ENCODE measurements around the gene NYAP1.

NYAP1 gene

GRCh38 chr7:100455206-100455605 lies 28.5 kb upstream of the NYAP1 start:
- no peak overlapping the region for H3K4me2 ChIP-seq (ENCODE audit: insufficient read depth, low read length)
- TF ChIP-seq EZH2 (IDR thresholded peaks at IDR 0.05; ENCODE audit: borderline replicate concordance, low read depth, low read length, severe bottlenecking): no peak

GRCh38 chr7:100456562-100456961 lies 27.2 kb upstream of the NYAP1 start:
- Histone ChIP-seq H4K20me1 (ENCODE audit: insufficient read depth, low read length) (no peaks in the 10 kb centered on the region), H3K9me3 (ENCODE audit: insufficient read depth, low read length, severe bottlenecking) (no peaks in the 10 kb centered on the region), H3K36me3 (ENCODE audit: insufficient read depth, low read length) (no peaks in the 10 kb centered on the region), H3K4me1 (ENCODE audit: insufficient read depth, low read length) (peaks cover 18% of the 10 kb centered on the region), H3K4me3 (ENCODE audit: low read depth in 1 of 2, low read length in 2 of 2) (no peak overlapping the region), H3K79me2 (ENCODE audit: insufficient read depth, low read length) (no peaks in the 10 kb centered on the region), H3K27me3 (ENCODE audit: insufficient read depth, low read length, poor library complexity) (no peaks in the 10 kb centered on the region), H2AFZ (ENCODE audit: low read depth, low read length) (no peak overlapping the region), H3K27ac (ENCODE audit: low read length) (no peak overlapping the region), H3K4me2 (ENCODE audit: insufficient read depth, low read length) (no peak overlapping the region), H3K9ac (ENCODE audit: low read depth, low read length) (no peak overlapping the region)
- TF ChIP-seq CTCF (IDR thresholded peaks at IDR 0.05; ENCODE audit: borderline replicate concordance, extremely low read depth, low read length, poor library complexity, severe bottlenecking): peak; percentile 40
- TF ChIP-seq EZH2 (IDR thresholded peaks at IDR 0.05; ENCODE audit: borderline replicate concordance, low read depth, low read length, severe bottlenecking): no peak
- no peak for DNase-seq
- 0 out of 3 replicates have a peak, but pooled peaks have one; percentile 44 for ATAC-seq (ENCODE audit: insufficient read depth, low read depth)

More at GRCh38 chr7:100455206-100455605, 28.5 kb upstream of the NYAP1 start:
- H3K9me3 ChIP-seq (ENCODE audit: insufficient read depth, low read length, severe bottlenecking): no peaks in the 10 kb centered on the region
- no peaks in the 10 kb centered on the region for H3K27me3 ChIP-seq (ENCODE audit: insufficient read depth, low read length, poor library complexity)
- no peak overlapping the region for H3K4me3 ChIP-seq (ENCODE audit: low read depth in 1 of 2, low read length in 2 of 2)
- H3K4me1 ChIP-seq (ENCODE audit: insufficient read depth, low read length): peaks cover 24% of the 10 kb centered on the region
- H3K79me2 ChIP-seq (ENCODE audit: insufficient read depth, low read length): no peaks in the 10 kb centered on the region
- no peak overlapping the region for H2AFZ ChIP-seq (ENCODE audit: low read depth, low read length)
- no peak for DNase-seq
- no peaks in the 10 kb centered on the region for H4K20me1 ChIP-seq (ENCODE audit: insufficient read depth, low read length)
- no peak overlapping the region for H3K9ac ChIP-seq (ENCODE audit: low read depth, low read length)
- ATAC-seq (ENCODE audit: insufficient read depth, low read depth): no peak
- no peak overlapping the region; the same call in 1 of the 2 replicates for H3K27ac ChIP-seq (ENCODE audit: low read length)
- no peaks in the 10 kb centered on the region for H3K36me3 ChIP-seq (ENCODE audit: insufficient read depth, low read length)

GRCh38 chr7:100457033-100457432 lies 26.7 kb upstream of the NYAP1 start:
- Histone ChIP-seq H3K27me3 (ENCODE audit: insufficient read depth, low read length, poor library complexity) (no peaks in the 10 kb centered on the region), H3K4me3 (ENCODE audit: low read depth in 1 of 2, low read length in 2 of 2) (no peak overlapping the region), H3K9me3 (ENCODE audit: insufficient read depth, low read length, severe bottlenecking) (no peaks in the 10 kb centered on the region), H3K4me2 (ENCODE audit: insufficient read depth, low read length) (no peak overlapping the region), H4K20me1 (ENCODE audit: insufficient read depth, low read length) (no peaks in the 10 kb centered on the region), H3K9ac (ENCODE audit: low read depth, low read length) (no peak overlapping the region), H3K79me2 (ENCODE audit: insufficient read depth, low read length) (no peaks in the 10 kb centered on the region), H3K27ac (ENCODE audit: low read length) (no peak overlapping the region), H2AFZ (ENCODE audit: low read depth, low read length) (no peak overlapping the region), H3K4me1 (ENCODE audit: insufficient read depth, low read length) (peaks cover 18% of the 10 kb centered on the region), H3K36me3 (ENCODE audit: insufficient read depth, low read length) (no peaks in the 10 kb centered on the region)
- no peak for ATAC-seq (ENCODE audit: insufficient read depth, low read depth)
- DNase-seq: no peak
- TF ChIP-seq EZH2 (IDR thresholded peaks at IDR 0.05; ENCODE audit: borderline replicate concordance, low read depth, low read length, severe bottlenecking) (no peak), CTCF (IDR thresholded peaks at IDR 0.05; ENCODE audit: borderline replicate concordance, extremely low read depth, low read length, poor library complexity, severe bottlenecking) (no peak)

GRCh38 chr7:100464210-100464660 lies 19.5 kb upstream of the NYAP1 start, which contains the start of gene SPACDR:
TSS of gene SPACDR (minus strand) at chr7:100464260. CDS start at chr7:100464025, 235 bp downstream.
- Histone ChIP-seq H3K4me3 (ENCODE audit: low read depth in 1 of 2, low read length in 2 of 2) (no peak within 1 kb of the TSS), H3K4me2 (ENCODE audit: insufficient read depth, low read length) (no peak within 1 kb of the TSS), H3K9ac (ENCODE audit: low read depth, low read length) (no peak within 1 kb of the TSS), H3K79me2 (ENCODE audit: insufficient read depth, low read length) (no peaks in the 10 kb centered on the region), H3K4me1 (ENCODE audit: insufficient read depth, low read length) (no peaks in the 10 kb centered on the region), H3K27ac (ENCODE audit: low read length) (no peak within 1 kb of the TSS; the same call in 1 of the 2 replicates), H4K20me1 (ENCODE audit: insufficient read depth, low read length) (peaks cover 15% of the 10 kb centered on the region), H3K27me3 (ENCODE audit: insufficient read depth, low read length, poor library complexity) (no peaks in the 10 kb centered on the region), H3K36me3 (ENCODE audit: insufficient read depth, low read length) (peaks cover 25% of the 10 kb centered on the region), H3K9me3 (ENCODE audit: insufficient read depth, low read length, severe bottlenecking) (no peaks in the 10 kb centered on the region), H2AFZ (ENCODE audit: low read depth, low read length) (no peak within 1 kb of the TSS)
- TF ChIP-seq EZH2 (IDR thresholded peaks at IDR 0.05; ENCODE audit: borderline replicate concordance, low read depth, low read length, severe bottlenecking) (no peak), CTCF (IDR thresholded peaks at IDR 0.05; ENCODE audit: borderline replicate concordance, extremely low read depth, low read length, poor library complexity, severe bottlenecking) (no peak)
- ATAC-seq (ENCODE audit: insufficient read depth, low read depth) (no peak), DNase-seq (no peak)
